Ovary (tissue), 3 donors: ENCODE measurements around the gene PPP4R1.
"Not testable (repeated sequence)": the region's sequence is repeated elsewhere in the genome, so short reads cannot be mapped to it uniquely, and the experiment has no call there.

Experiments used
- CTCF ChIP-seq, 3 donors: fragments of 450-650 bp in 2 of 3; fragments of 200-600 bp in 1 of 3; IDR thresholded peaks; one replicate each; pipeline versions ENCODE4 v1.5.1 to v1.8.0; 2016 to 2022; ENCODE audit warnings: antibody characterized with exemption in 3 of 3, mild to moderate bottlenecking in 1 of 3
- POLR2A ChIP-seq: fragments of 450-650 bp; IDR thresholded peaks from one replicate; pipeline ENCODE4 v1.6.1; 2017; ENCODE audit warnings: antibody characterized with exemption, mild to moderate bottlenecking, moderate library complexity
- donor health status: DM: no; HTN: no; CAD: no.

DNA sequence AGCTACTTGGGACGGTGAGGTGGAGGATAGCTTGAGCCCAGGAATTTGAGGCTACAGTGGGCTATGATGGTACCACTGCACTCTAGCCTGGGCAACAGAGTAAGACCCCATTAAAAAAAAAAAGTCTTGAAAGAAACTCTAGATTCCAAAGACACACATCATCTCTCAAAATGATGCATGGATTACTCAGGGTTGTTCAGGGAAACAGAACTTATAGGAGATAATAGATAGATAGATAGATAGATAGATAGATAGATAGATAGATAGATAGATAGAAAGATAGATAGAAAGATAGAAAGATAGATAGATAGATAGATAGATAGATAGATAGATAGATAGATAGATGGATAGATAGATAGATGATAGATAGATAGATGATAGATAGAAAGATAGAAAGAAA lies 26.7 kb upstream of the PPP4R1 start:
- TF ChIP-seq POLR2A; CTCF (IDR thresholded peaks at IDR 0.05): not testable (repeated sequence)
